OCI-LY1 (cell line): ENCODE measurements around the gene NEDD4L.

Experiments
- EZH2 ChIP-seq: fragments of 200-600 bp; sonication (generic), shearing (Covaris generic); IDR thresholded peaks from 2 replicates; pipeline ENCODE4 v1.8.0; 2017; ENCODE audit warnings: borderline replicate concordance, mixed run types, mild to moderate bottlenecking, antibody characterized with exemption, low read length, moderate library complexity, mixed read lengths
- TF ChIP-seq, protein P1 (sequence below): fragments of 200-600 bp; sonication (generic), shearing (Covaris generic); IDR thresholded peaks from 2 replicates; pipeline ENCODE4 v1.5.1; 2017; ENCODE audit warnings: mild to moderate bottlenecking, antibody characterized with exemption, low read length, moderate library complexity, mixed read lengths

GRCh38 chr18:58264840-58265239 is 220.8 kb downstream of the NEDD4L start:
- TF ChIP-seq, protein P1, sequence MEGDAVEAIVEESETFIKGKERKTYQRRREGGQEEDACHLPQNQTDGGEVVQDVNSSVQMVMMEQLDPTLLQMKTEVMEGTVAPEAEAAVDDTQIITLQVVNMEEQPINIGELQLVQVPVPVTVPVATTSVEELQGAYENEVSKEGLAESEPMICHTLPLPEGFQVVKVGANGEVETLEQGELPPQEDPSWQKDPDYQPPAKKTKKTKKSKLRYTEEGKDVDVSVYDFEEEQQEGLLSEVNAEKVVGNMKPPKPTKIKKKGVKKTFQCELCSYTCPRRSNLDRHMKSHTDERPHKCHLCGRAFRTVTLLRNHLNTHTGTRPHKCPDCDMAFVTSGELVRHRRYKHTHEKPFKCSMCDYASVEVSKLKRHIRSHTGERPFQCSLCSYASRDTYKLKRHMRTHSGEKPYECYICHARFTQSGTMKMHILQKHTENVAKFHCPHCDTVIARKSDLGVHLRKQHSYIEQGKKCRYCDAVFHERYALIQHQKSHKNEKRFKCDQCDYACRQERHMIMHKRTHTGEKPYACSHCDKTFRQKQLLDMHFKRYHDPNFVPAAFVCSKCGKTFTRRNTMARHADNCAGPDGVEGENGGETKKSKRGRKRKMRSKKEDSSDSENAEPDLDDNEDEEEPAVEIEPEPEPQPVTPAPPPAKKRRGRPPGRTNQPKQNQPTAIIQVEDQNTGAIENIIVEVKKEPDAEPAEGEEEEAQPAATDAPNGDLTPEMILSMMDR, result no peak
- TF ChIP-seq EZH2, result no peak
